Activated naive CD8-positive, alpha-beta T cell (primary cell): ENCODE data around the gene STPG3.
A peak's percentile ranks its signal among the peaks of the same experiment; 100 is the strongest.
"Not testable (repeated sequence)": the region's sequence is repeated elsewhere in the genome, so short reads cannot be mapped to it uniquely, and the experiment has no call there.

Source experiments
- H3K27ac Mint-ChIP-seq: one replicate; pipeline ENCODE4 v1.8.0; 2021; ENCODE audit warnings: mixed read lengths
- H3K27me3 Mint-ChIP-seq: one replicate; pipeline ENCODE4 v1.8.0; 2021; ENCODE audit warnings: mixed read lengths
- H3K36me3 Mint-ChIP-seq: one replicate; pipeline ENCODE4 v1.8.0; 2021; ENCODE audit warnings: mixed read lengths
- H3K4me1 Mint-ChIP-seq: one replicate; pipeline ENCODE4 v1.8.0; 2021; ENCODE audit warnings: low read depth, mixed read lengths
- H3K4me3 Mint-ChIP-seq: one replicate; pipeline ENCODE4 v1.8.0; 2021; ENCODE audit warnings: mild to moderate bottlenecking, mixed read lengths
- H3K9me3 Mint-ChIP-seq: one replicate; pipeline ENCODE4 v1.8.0; 2021; ENCODE audit warnings: low read depth, mixed read lengths

STPG3 gene

GRCh38 chr9:137236238-137236935, 14.7 kb upstream of the STPG3 start:
- no peak overlapping the region for H3K27ac Mint-ChIP-seq
- H3K9me3 Mint-ChIP-seq, result no peaks in the 10 kb centered on the region
- H3K4me1 Mint-ChIP-seq, result peaks cover 10% of the 10 kb centered on the region

GRCh38 chr9:137236936-137237421, 14.1 kb upstream of the STPG3 start:
- Mint-ChIP-seq H3K27me3 (no peaks in the 10 kb centered on the region), H3K4me3 (no peak overlapping the region), H3K9me3 (no peaks in the 10 kb centered on the region), H3K36me3 (no peaks in the 10 kb centered on the region), H3K4me1 (peaks cover 10% of the 10 kb centered on the region), H3K27ac (no peak overlapping the region)

More at GRCh38 chr9:137236238-137236935, 14.7 kb upstream of the STPG3 start:
- no peaks in the 10 kb centered on the region for H3K27me3 Mint-ChIP-seq
- H3K4me3 Mint-ChIP-seq, result no peak overlapping the region
- no peaks in the 10 kb centered on the region for H3K36me3 Mint-ChIP-seq

DNA sequence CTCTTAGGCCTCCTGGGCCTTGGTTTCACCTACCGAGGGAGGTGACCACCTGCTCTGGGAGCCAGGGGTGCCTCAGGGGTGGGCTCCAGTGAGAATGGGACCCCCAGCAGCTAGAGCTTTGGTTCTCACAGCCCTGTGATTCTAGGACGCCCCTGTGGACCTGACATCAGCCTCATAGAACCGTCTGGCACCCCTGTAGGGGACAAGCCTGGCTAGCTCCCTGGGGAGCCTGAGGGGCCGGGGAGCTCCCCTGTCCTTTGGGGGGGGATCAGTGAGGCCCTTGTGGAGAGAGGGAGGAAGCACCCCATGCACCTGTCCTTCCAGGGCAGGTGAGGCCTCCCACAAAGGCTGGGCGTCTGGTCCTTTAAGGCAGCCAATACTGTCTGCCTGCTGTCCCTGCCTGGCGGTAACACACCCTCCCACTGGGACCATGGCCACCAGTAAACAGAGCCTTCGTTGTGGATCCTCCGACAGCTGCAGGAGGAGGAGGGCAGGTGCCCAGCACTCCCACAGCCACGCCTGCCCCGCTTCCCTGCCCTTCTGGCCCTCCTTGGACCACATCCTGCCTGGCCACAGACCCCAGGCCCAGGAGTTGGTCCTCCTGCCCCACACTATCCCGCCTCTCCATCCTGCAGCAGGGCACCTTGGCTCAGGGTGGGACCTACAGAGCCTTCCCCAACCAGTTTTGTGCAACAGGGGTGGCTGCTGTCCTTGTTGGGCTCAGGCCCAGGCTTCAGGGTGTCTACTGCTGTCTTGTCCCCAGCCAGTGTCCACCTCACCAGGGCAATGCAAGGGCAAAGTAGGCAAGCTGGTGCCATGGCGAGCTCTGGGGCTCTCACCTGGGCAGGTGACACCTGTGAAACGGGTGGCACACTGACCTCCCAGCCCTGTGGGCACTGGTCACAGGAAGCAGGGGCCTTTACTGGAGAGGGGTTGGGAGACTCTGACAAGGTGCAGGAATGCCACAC, 13.0 kb upstream of the STPG3 start:
- Mint-ChIP-seq H3K27me3 (no peaks in the 10 kb centered on the region), H3K4me1 (peaks cover 20% of the 10 kb centered on the region), H3K27ac (no peak overlapping the region), H3K4me3 (no peak overlapping the region), H3K9me3 (no peaks in the 10 kb centered on the region), H3K36me3 (peaks cover 4% of the 10 kb centered on the region)

DNA sequence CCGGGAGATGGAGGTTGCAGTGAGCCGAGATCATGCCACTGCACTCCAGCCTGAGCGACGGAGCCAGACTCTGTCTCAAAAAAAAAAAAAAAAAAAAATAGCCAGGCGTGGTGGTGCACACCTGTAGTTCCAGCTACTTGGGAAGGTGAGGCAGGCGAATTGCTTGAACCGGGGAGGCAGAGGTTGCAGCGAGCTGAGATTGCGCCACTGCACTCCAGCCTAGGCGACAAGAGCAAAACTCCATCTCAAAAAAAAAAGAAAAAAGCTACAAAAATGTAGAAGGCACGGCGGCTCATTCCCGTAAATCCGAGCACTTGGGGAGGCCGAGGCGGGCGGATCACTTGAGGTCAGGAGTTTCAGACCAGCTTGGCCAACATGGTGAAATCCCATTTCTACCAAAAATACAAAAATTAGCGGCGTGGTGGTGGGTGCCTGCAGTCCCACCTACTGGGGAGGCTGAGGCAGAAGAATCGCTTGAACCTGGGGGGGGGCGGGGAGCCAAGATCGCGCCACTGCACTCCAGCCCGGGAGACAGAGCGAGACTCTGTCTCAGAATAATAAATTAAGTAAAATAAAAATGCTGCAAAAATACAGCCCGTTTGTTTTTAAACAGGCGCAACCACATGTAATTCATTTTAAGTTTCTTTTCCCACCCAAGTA, 11.4 kb upstream of the STPG3 start:
- H3K36me3 Mint-ChIP-seq, H3K9me3 Mint-ChIP-seq, H3K27me3 Mint-ChIP-seq: not testable (repeated sequence)
- peak overlapping the region; percentile 80 for H3K4me3 Mint-ChIP-seq
- peak overlapping the region; percentile 54 for H3K27ac Mint-ChIP-seq
- peaks cover 20% of the 10 kb centered on the region for H3K4me1 Mint-ChIP-seq

DNA sequence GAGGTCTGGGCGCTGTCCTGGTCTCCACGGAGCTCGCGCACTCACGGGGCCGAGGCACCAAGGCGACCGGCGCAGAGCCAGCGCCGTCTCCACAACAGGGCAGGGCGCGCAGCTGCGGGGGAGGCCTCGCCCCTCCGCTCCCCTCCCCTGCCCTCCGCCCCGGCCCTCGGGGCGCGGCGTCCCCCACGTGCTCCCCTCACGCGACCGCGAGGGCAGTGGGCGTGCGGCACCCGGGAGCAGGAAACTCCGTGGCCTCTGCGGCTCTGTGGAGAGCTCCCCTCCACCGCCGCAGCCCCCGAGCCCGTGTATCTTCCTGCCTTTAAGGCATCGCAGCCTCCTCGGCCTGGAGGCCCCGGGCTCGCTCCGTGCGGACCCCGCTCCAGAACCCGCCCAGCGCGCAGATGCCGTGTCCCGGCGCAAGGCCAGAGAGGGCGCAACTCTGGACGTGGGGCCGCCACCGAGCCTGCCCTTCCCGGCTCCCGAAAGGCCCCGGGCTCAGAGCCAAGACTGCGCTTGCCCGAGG, 10.7 kb upstream of the STPG3 start:
- Mint-ChIP-seq H3K9me3 (no peaks in the 10 kb centered on the region), H3K27ac (no peak overlapping the region), H3K4me3 (peak overlapping the region; percentile 80), H3K36me3 (peaks cover 4% of the 10 kb centered on the region), H3K4me1 (peaks cover 20% of the 10 kb centered on the region), H3K27me3 (no peaks in the 10 kb centered on the region)

DNA sequence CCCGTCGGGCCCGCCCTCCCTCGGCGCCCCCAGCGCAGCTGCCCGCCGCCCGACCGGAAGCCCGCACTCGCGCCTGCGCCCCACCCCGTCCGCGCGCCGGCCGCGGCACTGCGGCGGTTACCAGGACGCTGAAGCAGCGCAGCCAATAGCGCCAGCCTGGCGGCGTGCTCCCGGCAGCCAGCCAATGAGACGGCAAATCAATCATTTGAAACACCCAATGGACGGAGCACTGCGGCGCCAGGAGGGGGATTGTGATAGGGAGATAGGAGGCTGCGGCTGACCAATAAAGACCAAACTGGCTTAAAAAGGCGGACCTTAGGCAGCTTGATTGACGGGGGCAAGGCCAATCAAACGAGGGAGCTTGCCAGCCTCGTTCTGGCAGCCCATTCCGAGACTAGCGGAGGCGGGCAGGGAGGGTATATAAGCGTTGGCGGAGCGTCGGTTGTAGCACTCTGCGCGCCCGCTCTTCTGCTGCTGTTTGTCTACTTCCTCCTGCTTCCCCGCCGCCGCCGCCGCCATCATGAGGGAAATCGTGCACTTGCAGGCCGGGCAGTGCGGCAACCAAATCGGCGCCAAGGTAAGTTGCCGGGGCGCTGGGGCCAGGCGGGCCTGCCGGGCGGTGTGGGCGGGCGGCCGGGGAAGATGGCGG, 10.1 kb upstream of the STPG3 start, which contains the start of gene TUBB4B:
Gene TUBB4B (plus strand): TSS at position 447 of the 649 bp plus-strand sequence. CDS start 74 bp downstream, at position 521.
- H3K4me1 Mint-ChIP-seq, result peaks cover 20% of the 10 kb centered on the region

DNA sequence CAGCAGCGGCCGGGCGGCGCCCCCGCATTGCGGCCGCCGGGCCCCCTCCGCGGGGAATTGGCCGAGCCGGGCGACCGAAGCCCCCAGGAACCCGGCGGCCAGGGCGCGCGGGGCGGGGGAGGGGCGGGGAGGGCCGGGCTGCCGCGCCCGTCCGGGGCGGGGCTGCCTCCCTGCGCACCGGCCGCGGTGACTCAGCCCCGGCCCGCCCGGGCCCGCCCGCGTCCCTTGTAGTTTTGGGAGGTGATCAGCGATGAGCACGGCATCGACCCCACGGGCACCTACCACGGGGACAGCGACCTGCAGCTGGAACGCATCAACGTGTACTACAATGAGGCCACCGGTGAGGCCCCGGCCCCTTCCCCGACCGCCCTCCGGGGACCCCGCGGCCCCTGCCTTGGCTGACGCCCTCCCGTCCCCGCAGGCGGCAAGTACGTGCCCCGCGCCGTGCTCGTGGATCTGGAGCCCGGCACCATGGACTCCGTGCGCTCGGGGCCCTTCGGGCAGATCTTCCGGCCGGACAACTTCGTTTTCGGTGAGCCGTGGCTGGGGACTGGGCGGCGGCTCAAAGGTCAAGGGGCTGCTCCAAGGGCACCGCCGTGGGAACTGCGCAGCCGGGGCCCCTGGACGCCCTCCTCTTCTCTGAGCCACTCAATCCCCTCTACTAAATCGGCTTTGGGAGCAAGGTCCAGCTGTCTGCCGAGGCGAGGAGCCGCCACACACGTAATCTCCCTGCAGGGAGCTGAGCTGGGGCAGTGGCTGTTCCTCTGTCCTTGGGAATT, 9.4 kb upstream of the STPG3 start:
- Mint-ChIP-seq H3K27me3 (no peaks in the 10 kb centered on the region), H3K4me3 (peak overlapping the region; percentile 93), H3K36me3 (peaks cover 4% of the 10 kb centered on the region), H3K4me1 (peaks cover 20% of the 10 kb centered on the region), H3K9me3 (no peaks in the 10 kb centered on the region), H3K27ac (no peak overlapping the region)

More for the DNA sequence above, 10.1 kb upstream of the STPG3 start, which contains the start of gene TUBB4B:
- Mint-ChIP-seq H3K36me3 (peaks cover 4% of the 10 kb centered on the region), H3K27ac (peak within 1 kb of the TSS; percentile 87), H3K4me3 (peak within 1 kb of the TSS; percentile 93), H3K27me3 (no peaks in the 10 kb centered on the region), H3K9me3 (no peaks in the 10 kb centered on the region)

GRCh38 chr9:137242269-137243203, 8.6 kb upstream of the STPG3 start:
- Mint-ChIP-seq H3K9me3 (no peaks in the 10 kb centered on the region), H3K4me3 (peak overlapping the region; percentile 87), H3K36me3 (peaks cover 4% of the 10 kb centered on the region), H3K27ac (peak overlapping the region; percentile 72), H3K27me3 (no peaks in the 10 kb centered on the region), H3K4me1 (peaks cover 18% of the 10 kb centered on the region)

DNA sequence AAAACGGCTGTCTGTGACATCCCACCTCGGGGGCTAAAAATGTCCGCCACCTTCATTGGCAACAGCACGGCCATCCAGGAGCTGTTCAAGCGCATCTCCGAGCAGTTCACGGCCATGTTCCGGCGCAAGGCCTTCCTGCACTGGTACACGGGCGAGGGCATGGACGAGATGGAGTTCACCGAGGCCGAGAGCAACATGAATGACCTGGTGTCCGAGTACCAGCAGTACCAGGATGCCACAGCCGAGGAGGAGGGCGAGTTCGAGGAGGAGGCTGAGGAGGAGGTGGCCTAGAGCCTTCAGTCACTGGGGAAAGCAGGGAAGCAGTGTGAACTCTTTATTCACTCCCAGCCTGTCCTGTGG, 7.8 kb upstream of the STPG3 start:
- H3K9me3 Mint-ChIP-seq, H3K27me3 Mint-ChIP-seq, H3K4me3 Mint-ChIP-seq, H3K36me3 Mint-ChIP-seq, H3K27ac Mint-ChIP-seq: not testable (repeated sequence)
- H3K4me1 Mint-ChIP-seq, result peaks cover 18% of the 10 kb centered on the region

GRCh38 chr9:137243626-137244485, 7.2 kb upstream of the STPG3 start:
- Mint-ChIP-seq H3K9me3 (no peaks in the 10 kb centered on the region), H3K4me3 (peak overlapping the region; percentile 17), H3K27ac (no peak overlapping the region), H3K4me1 (peaks cover 16% of the 10 kb centered on the region), H3K27me3 (no peaks in the 10 kb centered on the region), H3K36me3 (peaks cover 4% of the 10 kb centered on the region)

DNA sequence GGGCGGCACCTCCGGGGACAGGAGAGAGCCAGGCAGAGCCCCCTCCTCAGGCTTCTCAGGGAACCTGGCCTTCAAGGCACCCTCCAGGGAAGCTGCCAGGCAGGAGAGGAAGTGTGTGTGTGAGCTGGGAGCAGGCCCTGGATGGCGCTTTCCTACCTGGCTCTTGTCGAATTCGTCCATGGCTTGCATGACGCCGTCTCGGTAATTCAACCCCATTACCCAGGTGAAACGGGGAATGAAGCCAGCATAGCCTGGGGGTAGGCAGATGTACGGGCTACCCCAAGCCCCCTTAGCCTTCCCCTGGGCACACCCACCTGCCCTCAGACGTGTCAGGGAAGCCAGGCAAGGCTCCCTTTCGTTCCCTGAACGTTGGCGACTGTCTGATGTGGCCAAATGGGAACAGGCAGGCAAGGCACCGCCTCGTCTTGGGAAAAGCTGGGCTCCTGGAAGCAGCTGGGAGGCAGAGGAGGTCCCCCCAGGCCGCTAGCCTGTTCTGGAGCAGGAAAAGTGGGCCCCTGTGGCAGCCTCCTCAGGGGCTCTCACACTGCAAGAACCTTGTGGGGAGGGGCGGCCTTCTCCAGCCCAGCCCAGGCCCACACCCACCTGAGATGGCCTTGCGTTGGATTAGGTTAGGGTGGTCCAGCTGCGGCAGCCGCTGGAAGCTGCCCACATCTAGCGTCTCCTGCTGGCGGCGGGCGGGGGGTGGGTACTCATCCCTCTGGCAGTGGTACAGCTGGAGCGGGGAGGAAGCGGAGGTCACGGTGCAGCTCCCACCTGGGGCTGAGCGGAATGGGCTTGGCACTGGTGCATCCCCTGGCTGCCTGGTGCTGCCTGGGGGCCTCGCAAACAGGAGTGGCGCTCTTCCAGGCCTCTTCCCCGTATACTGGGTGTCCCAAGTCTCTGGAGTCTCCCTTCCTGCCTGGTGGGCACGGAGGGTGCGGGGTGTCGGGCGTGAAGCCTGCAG, 6.3 kb upstream of the STPG3 start:
- H3K4me3 Mint-ChIP-seq, result no peak overlapping the region
- peaks cover 12% of the 10 kb centered on the region for H3K4me1 Mint-ChIP-seq
- no peaks in the 10 kb centered on the region for H3K27me3 Mint-ChIP-seq
- H3K9me3 Mint-ChIP-seq, result no peaks in the 10 kb centered on the region
- no peak overlapping the region for H3K27ac Mint-ChIP-seq
- H3K36me3 Mint-ChIP-seq, result peaks cover 4% of the 10 kb centered on the region
